WTC11 (cell line): Measurements from ENCODE around the gene PRRG1.

Experiments used
- CREB1 ChIP-seq: sonication (generic); formaldehyde crosslinking; IDR thresholded peaks from 2 replicates; pipeline ENCODE4 v1.8.0; 2023; ENCODE audit warnings: mild to moderate bottlenecking, missing genetic modification reagents
- CREM ChIP-seq: sonication (generic); formaldehyde crosslinking; IDR thresholded peaks from 2 replicates; pipeline ENCODE4 v1.8.1; 2022; ENCODE audit warnings: mild to moderate bottlenecking, missing genetic modification reagents, moderate library complexity
- CTCF ChIP-seq: fragments of 200-600 bp; IDR thresholded peaks from 2 replicates; pipeline ENCODE4 v1.8.0; 2022; ENCODE audit warnings: antibody characterized with exemption
- ETV6 ChIP-seq: sonication (generic); formaldehyde crosslinking; IDR thresholded peaks from 2 replicates; pipeline ENCODE4 v1.8.1; 2022; ENCODE audit warnings: mild to moderate bottlenecking, missing genetic modification reagents
- KAT7 ChIP-seq: sonication (generic); formaldehyde crosslinking; IDR thresholded peaks from 2 replicates; pipeline ENCODE4 v1.8.1; 2023; ENCODE audit warnings: missing genetic modification reagents, mild to moderate bottlenecking, borderline replicate concordance
- MXD4 ChIP-seq: fragments of 250-450 bp; sonication (Bioruptor Pico); IDR thresholded peaks from 2 replicates; pipeline ENCODE4 v1.8.0; 2021; ENCODE audit warnings: mild to moderate bottlenecking, moderate library complexity, borderline replicate concordance
- NR2C2 ChIP-seq: sonication (generic); formaldehyde crosslinking; IDR thresholded peaks from 2 replicates; pipeline ENCODE4 v1.8.0; 2022; ENCODE audit warnings: mild to moderate bottlenecking, missing genetic modification reagents
- USF2 ChIP-seq: sonication (generic); formaldehyde crosslinking; IDR thresholded peaks from 2 replicates; pipeline ENCODE4 v1.8.1; 2023; ENCODE audit warnings: mild to moderate bottlenecking, missing genetic modification reagents, moderate library complexity
- ZBTB21 ChIP-seq: sonication (generic); formaldehyde crosslinking; IDR thresholded peaks from 2 replicates; pipeline ENCODE4 v1.8.1; 2023; ENCODE audit warnings: mild to moderate bottlenecking, missing genetic modification reagents, borderline replicate concordance
- TF ChIP-seq, protein P1 (sequence below): sonication (generic); formaldehyde crosslinking; IDR thresholded peaks from 2 replicates; pipeline ENCODE4 v1.8.1; 2022; ENCODE audit warnings: low read depth, mild to moderate bottlenecking, moderate library complexity, missing genetic modification reagents, borderline replicate concordance

- TF ChIP-seq CTCF (no peak), KAT7 (CRISPR knock-in tag) (no peak), CREB1 (CRISPR knock-in tag) (no peak), ETV6 (CRISPR knock-in tag) (no peak), USF2 (CRISPR knock-in tag) (no peak), CREM (CRISPR knock-in tag) (no peak), NR2C2 (CRISPR knock-in tag) (no peak), MXD4 (no peak), ZBTB21 (no peak)
- TF ChIP-seq, protein P1, sequence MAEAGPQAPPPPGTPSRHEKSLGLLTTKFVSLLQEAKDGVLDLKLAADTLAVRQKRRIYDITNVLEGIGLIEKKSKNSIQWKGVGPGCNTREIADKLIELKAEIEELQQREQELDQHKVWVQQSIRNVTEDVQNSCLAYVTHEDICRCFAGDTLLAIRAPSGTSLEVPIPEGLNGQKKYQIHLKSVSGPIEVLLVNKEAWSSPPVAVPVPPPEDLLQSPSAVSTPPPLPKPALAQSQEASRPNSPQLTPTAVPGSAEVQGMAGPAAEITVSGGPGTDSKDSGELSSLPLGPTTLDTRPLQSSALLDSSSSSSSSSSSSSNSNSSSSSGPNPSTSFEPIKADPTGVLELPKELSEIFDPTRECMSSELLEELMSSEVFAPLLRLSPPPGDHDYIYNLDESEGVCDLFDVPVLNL (CRISPR knock-in tag) = no peak
These were observed 119.1 kb downstream of the PRRG1 start for GRCh38 chrX:37468124-37468739.
